Prostate gland (tissue), 2 donors: ENCODE data around the gene FAM181B. TPM values are rescaled to one million over a fixed set of nuclear protein-coding genes. Genes with fewer than 3 reads are reported as not detected.

Experiments
- DNase-seq: peaks from one replicate; pipeline ENCODE4 v3.0.0-alpha.2; 2019; ENCODE audit warnings: low spot score
- H3K27ac ChIP-seq, 2 donors: fragments of 200-600 bp; sonication (generic); 2 replicates each; pipeline ENCODE4 v1.5.1; 2017 to 2019
- H3K27me3 ChIP-seq: fragments of 200-600 bp; sonication (generic); replicated peaks from 2 replicates; pipeline ENCODE4 v1.5.1; 2019; ENCODE audit not compliant: insufficient read depth
- H3K36me3 ChIP-seq, 2 donors: fragments of 200-600 bp; sonication (generic); 1 replicate in 1 of 2; 2 replicates in 1 of 2; pipeline versions ENCODE4 v1.5.1 to v1.8.1; 2017 to 2019
- H3K4me1 ChIP-seq: fragments of 200-600 bp; sonication (generic); replicated peaks from 2 replicates; pipeline ENCODE4 v1.5.1; 2019
- H3K4me3 ChIP-seq, 2 donors: fragments of 200-600 bp; sonication (generic); 2 replicates each; pipeline ENCODE4 v1.5.1; 2017 to 2019
- H3K9me3 ChIP-seq: fragments of 200-600 bp; sonication (generic); 2 replicates; pipeline ENCODE4 v1.5.1; 2017
- POLR2A ChIP-seq: fragments of 450-650 bp; IDR thresholded peaks from one replicate; pipeline ENCODE4 v1.6.1; 2016; ENCODE audit warnings: antibody characterized with exemption, mild to moderate bottlenecking
- POLR2AphosphoS5 ChIP-seq: sonication (generic); formaldehyde crosslinking; IDR thresholded peaks from one replicate; pipeline ENCODE4 v1.6.1; 2017; ENCODE audit warnings: antibody characterized with exemption
- WGBS: methylation state at CpG from one replicate; pipeline ENCODE4 v1.1.5; 2018; 5-methylcytosine and 5-hydroxymethylcytosine counted together
- intact Hi-C: fragments of 100-400 bp; cut with DNase I; formaldehyde crosslinking; loops from one replicate; pipeline ENCODE4 v1.14.2; 2022
- total RNA-seq, 2 donors: library from RNA; depleted of rRNA; stranded (reverse); fragments of >200 nt; gene quantifications; one replicate each; pipeline ENCODE4 v1.1.0, GENCODE V29; 2016
- TF ChIP-seq, protein P1 (sequence below), 4 experiments: fragments of 200-600 bp in 2 of 4; fragments of 450-650 bp in 2 of 4; sonication (generic) in 2 of 4; IDR thresholded peaks; 1 replicate in 3 of 4; 2 replicates in 1 of 4; pipeline ENCODE4 v1.5.1; 2016 to 2019; ENCODE audit warnings: antibody characterized with exemption in 4 of 4, mild to moderate bottlenecking in 2 of 4, moderate library complexity in 2 of 4

Gene FAM181B
- total RNA-seq, 2 donors from 2014 or later: 0.85 to 2.0 TPM

DNA sequence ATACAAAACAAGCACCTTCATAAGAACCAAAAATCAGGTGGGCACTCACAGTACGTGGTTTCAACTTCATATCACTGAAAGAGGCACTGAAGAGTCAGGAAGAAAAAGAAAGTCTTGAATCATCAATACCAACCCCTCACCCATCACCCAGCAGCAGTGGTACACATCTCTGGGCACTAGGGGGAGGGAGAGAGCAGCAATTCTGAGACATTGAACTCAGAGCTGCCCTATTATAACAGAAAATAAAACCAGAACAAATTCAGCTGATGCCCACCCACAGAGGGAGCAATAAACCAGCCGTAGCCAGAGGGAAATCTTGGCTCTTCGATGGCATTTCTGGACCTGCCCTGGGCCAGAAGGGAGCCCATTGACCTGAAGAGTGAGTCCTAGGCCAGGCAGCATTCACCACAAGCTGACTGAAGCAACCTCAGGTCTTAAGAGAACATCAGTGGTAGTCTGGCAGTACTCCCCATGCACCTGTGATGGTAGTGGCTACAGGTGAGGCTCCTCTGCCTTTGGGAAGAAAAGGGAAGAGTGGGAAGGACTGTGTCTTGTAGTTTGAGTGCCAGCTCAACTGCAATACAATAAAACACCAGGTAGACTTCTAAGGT is 42.2 kb upstream of the FAM181B start:
- DNase-seq: no peak
- intact Hi-C loops: no loop called here
- no peak overlapping the region for H3K27ac ChIP-seq
- TF ChIP-seq POLR2AphosphoS5 (no peak), POLR2A (no peak)
- TF ChIP-seq, protein P1, sequence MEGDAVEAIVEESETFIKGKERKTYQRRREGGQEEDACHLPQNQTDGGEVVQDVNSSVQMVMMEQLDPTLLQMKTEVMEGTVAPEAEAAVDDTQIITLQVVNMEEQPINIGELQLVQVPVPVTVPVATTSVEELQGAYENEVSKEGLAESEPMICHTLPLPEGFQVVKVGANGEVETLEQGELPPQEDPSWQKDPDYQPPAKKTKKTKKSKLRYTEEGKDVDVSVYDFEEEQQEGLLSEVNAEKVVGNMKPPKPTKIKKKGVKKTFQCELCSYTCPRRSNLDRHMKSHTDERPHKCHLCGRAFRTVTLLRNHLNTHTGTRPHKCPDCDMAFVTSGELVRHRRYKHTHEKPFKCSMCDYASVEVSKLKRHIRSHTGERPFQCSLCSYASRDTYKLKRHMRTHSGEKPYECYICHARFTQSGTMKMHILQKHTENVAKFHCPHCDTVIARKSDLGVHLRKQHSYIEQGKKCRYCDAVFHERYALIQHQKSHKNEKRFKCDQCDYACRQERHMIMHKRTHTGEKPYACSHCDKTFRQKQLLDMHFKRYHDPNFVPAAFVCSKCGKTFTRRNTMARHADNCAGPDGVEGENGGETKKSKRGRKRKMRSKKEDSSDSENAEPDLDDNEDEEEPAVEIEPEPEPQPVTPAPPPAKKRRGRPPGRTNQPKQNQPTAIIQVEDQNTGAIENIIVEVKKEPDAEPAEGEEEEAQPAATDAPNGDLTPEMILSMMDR (IDR thresholded peaks at IDR 0.05): peak in 3 of 4 experiments; percentile 9 to 18 (median 15)
- H3K4me3 ChIP-seq: no peak overlapping the region
- WGBS: 43% methylated on average over 3 of the region's 3 CpGs
- no peaks in the 10 kb centered on the region for H3K4me1 ChIP-seq
- no peaks in the 10 kb centered on the region for H3K36me3 ChIP-seq
- no peaks in the 10 kb centered on the region for H3K9me3 ChIP-seq
- no peaks in the 10 kb centered on the region for H3K27me3 ChIP-seq

DNA sequence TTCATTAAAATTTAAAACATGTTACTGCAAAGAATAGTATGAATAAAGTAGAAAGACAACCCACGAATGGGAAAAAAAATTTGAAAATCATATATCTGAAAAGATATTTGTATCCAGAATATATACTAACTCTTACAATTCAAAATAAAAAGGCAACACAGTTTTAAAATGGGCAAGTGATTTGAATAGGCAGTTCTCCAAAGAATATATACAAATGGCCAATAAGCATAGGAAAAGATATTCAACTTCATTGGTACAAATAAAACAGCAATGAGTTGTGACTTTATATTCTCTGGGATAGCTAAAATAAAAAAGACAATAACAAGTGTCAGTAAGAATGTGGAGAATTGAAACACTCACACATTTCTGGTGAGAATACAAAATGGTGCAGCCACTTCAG is 41.6 kb upstream of the FAM181B start:
- Histone ChIP-seq H3K27ac (no peak overlapping the region), H3K36me3 (no peaks in the 10 kb centered on the region), H3K27me3 (no peaks in the 10 kb centered on the region), H3K9me3 (no peaks in the 10 kb centered on the region), H3K4me3 (no peak overlapping the region), H3K4me1 (no peaks in the 10 kb centered on the region)
- 77% methylated on average over 1 of the region's 1 CpG for WGBS
- intact Hi-C loops: no loop called here
- DNase-seq: no peak
- TF ChIP-seq POLR2A: no peak
- TF ChIP-seq, protein P1 (IDR thresholded peaks at IDR 0.05): no peak
- no peak for TF ChIP-seq POLR2AphosphoS5

DNA sequence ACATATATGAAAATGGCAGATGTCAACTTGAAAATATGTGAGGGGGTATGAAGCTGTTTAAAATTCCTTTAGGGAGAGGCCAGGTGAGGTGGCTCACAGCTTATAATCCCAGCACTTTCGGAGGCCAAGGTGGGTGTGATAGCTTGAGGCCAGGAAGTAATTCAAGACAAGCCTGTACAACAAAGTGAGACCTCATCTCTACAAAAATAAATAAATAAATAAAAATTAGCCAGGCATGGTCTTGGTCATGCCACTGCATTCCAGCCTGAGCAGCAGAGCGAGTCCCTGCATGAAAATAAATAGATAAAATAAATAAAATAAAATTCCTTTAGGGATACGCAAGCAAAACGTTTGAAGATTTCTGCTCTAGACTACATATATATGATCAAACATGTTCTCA is 38.1 kb upstream of the FAM181B start:
- Histone ChIP-seq H3K27me3 (no peaks in the 10 kb centered on the region), H3K36me3 (no peaks in the 10 kb centered on the region), H3K9me3 (no peaks in the 10 kb centered on the region), H3K4me1 (no peaks in the 10 kb centered on the region), H3K4me3 (no peak overlapping the region), H3K27ac (no peak overlapping the region)
- 41% methylated on average over 4 of the region's 4 CpGs for whole genome bisulfite sequencing
- intact Hi-C loops: no loop called here
- no peak for DNase-seq
- TF ChIP-seq POLR2A: no peak
- no peak for TF ChIP-seq POLR2AphosphoS5
- TF ChIP-seq, protein P1 (IDR thresholded peaks at IDR 0.05): no peak

DNA sequence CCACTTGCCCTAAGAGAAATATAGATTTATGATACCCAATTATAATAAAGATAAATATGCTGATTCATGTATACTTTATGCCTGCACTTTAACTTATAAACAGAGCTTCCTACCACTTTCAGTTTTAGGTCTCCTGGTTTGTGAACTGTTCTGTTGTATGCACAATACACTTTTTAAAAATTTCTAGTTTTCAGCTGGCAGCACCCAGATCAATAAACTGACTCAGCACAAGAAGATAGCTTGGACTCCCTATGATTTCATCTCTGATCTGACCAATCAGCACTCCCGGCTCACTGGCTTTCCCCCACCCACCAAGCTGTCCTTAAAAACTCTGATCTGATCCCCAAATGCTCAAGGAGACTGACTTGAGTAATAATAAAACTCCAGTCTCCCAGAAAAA is 33.5 kb upstream of the FAM181B start:
- no peaks in the 10 kb centered on the region for H3K9me3 ChIP-seq
- no peak overlapping the region for H3K4me3 ChIP-seq
- TF ChIP-seq POLR2AphosphoS5: no peak
- TF ChIP-seq, protein P1 (IDR thresholded peaks at IDR 0.05): no peak
- TF ChIP-seq POLR2A: no peak
- H3K36me3 ChIP-seq: no peaks in the 10 kb centered on the region
- no peaks in the 10 kb centered on the region for H3K27me3 ChIP-seq
- intact Hi-C loops: no loop called here
- no peaks in the 10 kb centered on the region for H3K4me1 ChIP-seq
- DNase-seq: no peak
- WGBS: 71% methylated on average over 1 of the region's 1 CpG
- no peak overlapping the region for H3K27ac ChIP-seq

DNA sequence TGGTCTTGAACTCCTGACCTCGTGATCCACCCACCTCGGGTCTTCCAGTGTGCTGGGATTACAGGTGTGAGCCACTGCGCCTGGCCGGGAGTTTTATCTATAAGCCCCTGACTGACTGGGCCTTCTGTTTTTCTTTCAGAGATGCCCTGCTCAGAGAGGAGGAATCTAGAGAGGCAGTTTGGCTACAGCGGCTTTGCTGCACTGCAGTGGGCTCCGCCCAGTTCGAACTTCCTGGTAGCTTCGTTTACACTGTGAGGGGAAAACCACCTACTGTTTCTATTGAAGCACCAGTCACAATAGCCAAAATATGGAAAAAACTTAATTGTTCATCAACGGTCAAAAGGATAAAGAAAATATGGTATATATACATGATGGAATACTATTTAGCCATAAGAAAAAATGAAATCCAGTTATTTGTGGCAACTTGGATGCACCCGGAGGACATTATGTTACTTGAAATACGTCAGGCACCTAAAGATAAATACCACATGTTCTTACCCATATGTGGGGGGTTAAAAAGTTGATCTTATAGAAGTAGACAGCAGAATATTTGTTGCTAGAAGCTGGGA is 31.9 kb upstream of the FAM181B start:
- intact Hi-C loops: no loop called here
- Histone ChIP-seq H3K27me3 (no peaks in the 10 kb centered on the region), H3K9me3 (no peaks in the 10 kb centered on the region), H3K4me1 (no peaks in the 10 kb centered on the region), H3K36me3 (no peaks in the 10 kb centered on the region), H3K27ac (no peak overlapping the region), H3K4me3 (no peak overlapping the region)
- WGBS: 78% methylated on average over 11 of the region's 11 CpGs
- no peak for TF ChIP-seq POLR2A
- TF ChIP-seq, protein P1 (IDR thresholded peaks at IDR 0.05): no peak
- no peak for TF ChIP-seq POLR2AphosphoS5
- no peak for DNase-seq
